Hematopoietic multipotent progenitor cell treated with erythropoietin and hydrocortisone succinate and interleukin-3 and kit ligand, for 17 days (in vitro differentiated cells): ENCODE measurements around the gene OR2C3.
"Not testable (repeated sequence)": the region's sequence is repeated elsewhere in the genome, so short reads cannot be mapped to it uniquely, and the experiment has no call there.

Experiments used
- DNase-seq: peaks from one replicate; pipeline ENCODE4 v3.0.0-alpha.2; 2015; ENCODE audit warnings: low spot score

Gene OR2C3

DNA sequence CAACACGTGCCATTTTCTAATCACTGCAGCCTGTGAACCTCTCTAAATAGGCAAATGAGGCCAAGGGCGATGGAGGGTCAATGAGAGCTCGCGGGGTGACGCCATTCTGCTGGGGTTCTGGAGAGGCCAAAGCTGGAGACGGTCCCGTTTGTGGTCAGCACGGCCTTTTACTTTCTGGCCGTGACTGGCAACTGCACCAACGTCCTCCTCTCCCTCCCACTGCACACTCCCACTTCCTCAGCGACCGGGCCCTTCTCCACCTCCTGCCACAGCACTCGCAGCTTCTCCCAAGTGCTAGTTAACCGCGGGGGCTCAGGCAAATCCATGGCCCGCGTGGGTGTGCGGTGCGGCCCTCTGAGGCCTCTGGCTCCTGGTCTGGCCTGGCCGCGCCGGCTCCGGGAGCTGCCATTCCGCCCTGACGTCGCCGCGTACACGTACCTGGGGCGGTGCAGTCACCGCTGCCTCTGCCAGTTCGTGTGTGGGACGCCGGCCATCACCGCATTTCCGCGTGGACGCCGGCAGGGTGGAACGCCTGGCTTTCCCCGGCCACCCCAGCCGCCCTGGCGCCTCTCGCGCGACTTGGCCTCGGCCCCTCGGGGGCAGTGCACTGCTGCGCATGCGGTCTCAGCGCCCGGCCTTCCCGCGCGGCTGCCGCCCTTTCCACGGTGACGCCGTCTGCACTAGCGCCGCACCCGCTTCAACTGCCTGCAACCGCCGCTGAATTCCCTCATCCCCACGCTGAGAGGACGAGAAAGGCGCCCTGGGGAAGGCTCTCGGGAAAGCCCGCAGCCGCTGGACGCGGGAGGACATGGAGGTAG, 18.2 kb downstream of the OR2C3 start:
- DNase-seq, result no peak

DNA sequence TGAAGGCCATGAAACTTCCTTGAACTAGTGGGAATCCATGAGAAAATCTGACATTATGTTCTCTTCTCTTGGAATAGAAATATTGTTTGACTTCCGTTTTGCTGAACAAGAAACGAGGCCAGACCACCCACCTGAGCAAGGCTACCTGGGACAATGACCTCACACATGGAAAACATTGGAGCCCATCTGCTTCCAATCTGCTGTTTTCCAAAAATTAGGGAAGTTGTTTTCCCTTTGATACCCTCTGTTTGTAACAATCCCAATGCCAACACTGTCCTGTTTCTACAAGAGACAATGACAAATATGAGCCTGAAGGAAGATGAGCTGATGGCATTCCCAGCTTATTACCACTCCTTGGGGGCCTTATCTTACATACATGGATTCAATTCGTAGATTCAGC, 29.4 kb downstream of the OR2C3 start:
- no peak for DNase-seq

DNA sequence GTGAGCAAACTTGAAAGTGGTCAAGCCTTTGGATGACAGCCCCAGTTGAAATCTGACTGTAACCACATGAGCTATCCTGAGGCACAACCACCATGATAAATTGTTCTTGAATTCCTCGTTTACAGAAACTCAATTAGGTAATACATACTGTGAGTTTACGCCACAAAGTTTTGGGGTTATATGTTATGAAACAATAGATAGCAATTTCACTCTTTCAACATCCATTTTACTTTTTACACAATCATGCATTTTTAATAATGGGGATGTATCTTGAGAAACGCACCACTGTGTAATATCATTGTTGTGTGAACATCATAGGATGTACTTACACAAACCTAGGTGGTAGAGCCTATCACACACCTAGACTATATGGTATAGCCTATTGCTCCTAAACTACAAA, 35.4 kb downstream of the OR2C3 start:
- no peak for DNase-seq

DNA sequence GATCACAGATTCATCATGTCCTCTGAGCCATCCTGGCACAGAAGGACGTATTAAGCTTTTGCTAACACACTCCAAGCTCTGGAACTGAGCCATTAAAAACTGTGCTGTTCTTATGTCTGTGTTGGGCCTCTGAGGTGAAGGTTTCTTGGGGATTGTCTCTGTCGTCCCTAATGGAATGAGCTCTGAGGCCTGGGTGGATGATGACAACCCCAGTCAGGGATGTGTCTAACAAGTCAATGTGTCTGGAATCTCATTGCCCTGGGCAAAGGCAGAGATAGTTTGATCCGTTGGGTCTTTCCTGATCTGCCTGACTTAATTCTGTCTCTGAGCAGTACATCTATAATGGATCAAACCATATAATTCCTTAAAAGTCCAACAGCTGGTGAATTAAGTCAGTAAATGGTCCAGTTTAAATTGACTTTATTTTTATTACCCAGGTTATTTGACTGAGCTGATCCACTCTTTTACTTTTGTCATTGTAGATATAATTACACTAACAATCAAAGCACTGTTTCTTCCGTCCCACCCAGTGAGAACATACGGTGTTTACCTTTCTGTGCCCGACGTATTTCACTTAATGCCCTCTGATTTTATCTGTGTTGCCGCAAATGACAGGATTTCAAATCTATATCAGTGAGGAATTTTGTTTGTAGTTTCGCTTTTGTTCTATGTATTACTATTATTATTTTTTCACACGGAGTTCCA, 39.5 kb downstream of the OR2C3 start:
- no peak for DNase-seq

DNA sequence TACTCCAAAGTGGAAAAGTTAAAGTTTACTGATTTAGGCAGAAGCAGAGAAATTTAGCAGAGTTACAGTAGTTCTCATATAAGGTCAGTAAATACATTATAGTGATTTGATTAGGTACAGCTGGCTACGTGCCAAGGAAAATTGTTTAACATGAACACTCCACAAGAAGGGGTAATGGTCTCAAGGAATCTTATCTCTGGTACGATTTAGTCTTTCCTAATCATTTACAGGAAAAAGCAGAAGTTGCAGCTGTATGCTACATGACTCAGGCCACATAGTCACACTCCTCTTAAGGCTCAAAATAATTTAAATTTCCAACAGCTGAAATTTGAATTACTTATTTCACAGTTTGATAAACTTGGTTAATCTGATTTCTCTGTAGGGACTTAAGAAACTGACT, 41.5 kb downstream of the OR2C3 start:
- peak; percentile 9 for DNase-seq

DNA sequence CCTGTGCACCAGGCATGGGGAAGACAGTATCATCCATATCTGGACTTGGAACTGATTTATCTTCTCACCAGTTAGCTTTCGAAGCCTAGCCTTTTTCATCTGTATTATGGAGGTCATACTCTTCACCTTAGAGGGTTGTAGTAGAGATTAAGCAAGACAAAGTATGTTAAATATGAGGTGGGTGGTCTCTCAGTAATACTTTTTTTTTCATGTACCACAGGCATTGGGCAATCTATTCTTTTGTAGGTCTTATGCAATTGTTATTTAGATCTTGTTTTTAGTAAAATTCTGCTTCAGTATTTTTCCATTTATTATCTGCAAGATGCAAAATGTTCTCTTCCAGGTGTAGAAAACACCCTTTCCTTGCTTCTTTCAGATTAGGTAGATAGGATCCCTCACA, 43.1 kb downstream of the OR2C3 start:
- no peak for DNase-seq

DNA sequence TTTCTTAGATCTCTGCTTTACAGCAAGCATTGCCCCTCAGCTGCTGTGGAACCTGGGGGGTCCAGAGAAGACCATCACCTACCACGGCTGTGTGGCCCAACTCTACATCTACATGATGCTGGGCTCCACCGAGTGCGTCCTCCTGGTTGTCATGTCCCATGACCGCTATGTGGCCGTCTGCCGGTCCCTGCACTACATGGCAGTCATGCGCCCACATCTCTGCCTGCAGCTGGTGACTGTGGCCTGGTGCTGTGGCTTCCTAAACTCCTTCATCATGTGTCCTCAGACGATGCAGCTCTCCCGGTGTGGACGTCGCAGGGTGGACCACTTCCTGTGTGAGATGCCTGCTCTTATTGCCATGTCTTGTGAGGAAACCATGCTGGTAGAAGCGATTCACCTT, 44.9 kb downstream of the OR2C3 start:
- DNase-seq, result no peak

DNA sequence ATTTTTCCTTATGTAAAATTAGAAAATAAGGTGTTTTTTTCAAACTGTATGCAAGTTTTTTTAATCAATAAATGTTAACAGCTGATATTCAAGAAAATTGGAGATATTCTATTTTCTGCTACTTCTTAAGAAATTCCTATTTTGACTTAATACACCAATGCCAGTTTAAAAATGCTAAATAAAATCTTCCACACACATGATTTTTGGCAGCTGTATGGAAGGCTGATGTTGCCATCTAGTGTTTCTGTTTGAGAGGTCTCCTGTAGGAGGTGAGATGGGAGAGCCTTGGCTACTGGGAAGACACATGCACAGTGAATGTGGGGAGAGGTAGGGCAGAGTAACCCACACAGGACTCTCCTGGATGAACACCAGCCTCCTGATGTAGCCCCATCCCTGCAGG, 49.2 kb downstream of the OR2C3 start:
- no peak for DNase-seq

DNA sequence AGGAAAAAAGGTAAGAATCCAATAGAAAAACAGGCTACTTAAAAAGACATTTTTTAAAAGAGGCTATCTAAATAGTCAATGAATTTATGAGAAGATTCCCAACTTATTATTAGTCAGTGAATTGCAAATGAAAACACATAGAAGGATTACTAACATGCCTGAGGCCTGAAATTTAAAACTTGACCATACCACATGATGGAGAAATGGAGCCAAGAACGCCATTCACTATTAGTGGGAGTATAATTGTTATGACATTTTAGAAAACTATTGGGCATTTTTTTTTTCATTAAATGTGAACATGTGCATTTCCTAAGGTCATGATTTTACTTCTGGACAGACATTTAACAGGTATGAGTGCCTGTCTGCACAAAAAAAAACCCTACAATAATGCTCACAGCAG, 53.5 kb downstream of the OR2C3 start:
- DNase-seq, result no peak

DNA sequence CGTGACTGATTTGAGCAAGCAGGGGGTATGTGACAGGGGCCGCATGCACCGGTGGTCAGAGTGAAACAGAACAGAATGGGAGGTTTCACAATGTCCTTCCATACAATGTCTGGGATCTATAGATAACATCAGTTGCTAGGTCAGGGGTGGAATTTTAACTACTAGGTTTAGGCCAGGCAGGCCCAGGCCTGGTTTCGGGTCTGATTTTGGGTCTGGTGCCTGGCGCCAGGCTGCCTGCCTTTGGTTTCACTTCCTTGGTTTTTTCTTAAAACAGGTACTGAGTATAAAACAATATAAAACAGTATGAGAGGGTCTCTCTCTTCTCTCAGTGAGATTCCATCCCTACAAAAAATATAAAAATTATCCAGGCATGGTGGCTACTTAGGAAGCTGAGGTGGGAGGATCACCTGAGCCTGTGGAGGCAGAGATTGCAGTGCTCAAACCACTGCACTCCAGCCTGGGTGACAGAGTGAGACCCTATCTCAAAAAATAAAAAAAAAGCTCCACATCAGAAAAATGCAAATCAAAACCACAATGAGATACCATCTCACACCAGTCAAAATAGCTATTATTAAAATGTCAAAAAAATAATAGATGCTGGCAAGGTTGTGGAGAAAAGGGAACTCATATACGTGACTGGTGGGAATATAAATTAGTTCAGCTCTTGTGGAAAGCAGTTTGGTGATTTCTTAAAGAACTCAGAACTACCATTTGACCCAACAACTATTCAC, 59.7 kb downstream of the OR2C3 start:
- not testable (repeated sequence) for DNase-seq

DNA sequence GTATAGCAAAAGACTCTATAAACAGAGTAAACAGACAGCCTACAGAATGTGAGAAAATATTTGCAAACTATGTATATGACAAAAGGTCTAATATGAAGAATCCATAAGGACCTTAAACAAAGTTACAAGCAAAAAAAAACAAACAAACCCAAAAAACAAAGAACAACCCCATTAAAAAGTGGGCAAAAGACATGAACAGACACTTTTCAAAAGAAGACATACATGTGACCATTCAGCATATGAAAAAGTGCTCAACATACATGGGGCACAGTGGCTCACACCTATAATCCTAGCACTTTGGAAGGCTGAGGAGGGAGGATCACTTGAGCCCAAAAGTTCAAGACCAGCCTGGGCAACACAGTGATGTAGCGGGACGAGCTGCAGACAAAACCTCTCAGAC, 60.4 kb downstream of the OR2C3 start:
- no peak for DNase-seq
